ENCODE results near the gene EPYC.
A peak's percentile ranks its signal among the peaks of the same experiment; 100 is the strongest.

EPYC gene

GRCh38 chr12:91023326-91024004, 18.7 kb upstream of the EPYC start:
- H3K9me3 ChIP-seq (ENCODE audit: control insufficient read depth, low read length) = no peaks in the 10 kb centered on the region
- no peak overlapping the region for H4K8ac ChIP-seq (ENCODE audit: low read length)
- H3K23ac ChIP-seq (ENCODE audit: low read length in 2 of 2) = no peak overlapping the region
- WGBS = no CpG with 5 or more reads among the region's 1 CpG
- no peaks in the 10 kb centered on the region for H3K4me1 ChIP-seq (ENCODE audit: control insufficient read depth, insufficient read depth, low read depth, low read length)
- H3K36me3 ChIP-seq (ENCODE audit: control insufficient read depth in 1 of 2, insufficient read depth in 2 of 2, low read depth in 1 of 2, low read length in 2 of 2) = no peaks in the 10 kb centered on the region
- no peak overlapping the region for H3K4me3 ChIP-seq (ENCODE audit: insufficient read depth in 1 of 2, low read depth in 1 of 2, low read length in 2 of 2)
- H3K14ac ChIP-seq (ENCODE audit: low read length in 2 of 2) = no peak overlapping the region
- H2BK5ac ChIP-seq (ENCODE audit: low read depth, low read length, poor library complexity, severe bottlenecking) = no peak overlapping the region
- peak overlapping the region in 1 of 2 experiments; percentile 25 for H2BK12ac ChIP-seq (ENCODE audit: low read length in 2 of 2)
- H3K9ac ChIP-seq (ENCODE audit: low read length) = no peak overlapping the region
- H3K4ac ChIP-seq (ENCODE audit: low read depth in 1 of 2, low read length in 2 of 2) = no peak overlapping the region
- H3K18ac ChIP-seq (ENCODE audit: low read depth in 1 of 2, low read length in 2 of 2) = peak overlapping the region in 1 of 2 experiments; percentile 40
- peak overlapping the region; percentile 43 for H2BK120ac ChIP-seq (ENCODE audit: low read depth, low read length)
- H3K27me3 ChIP-seq (ENCODE audit: control insufficient read depth in 1 of 2, insufficient read depth in 1 of 2, low read length in 2 of 2) = no peaks in the 10 kb centered on the region
- no peak overlapping the region for H4K91ac ChIP-seq (ENCODE audit: low read length)
- H3K79me1 ChIP-seq (replicated peaks; ENCODE audit: low read length, poor library complexity, severe bottlenecking) = no peaks in the 10 kb centered on the region
- no peak overlapping the region for H3K4me2 ChIP-seq (ENCODE audit: low read length, poor library complexity, severe bottlenecking)
- no peak overlapping the region for H3K27ac ChIP-seq (ENCODE audit: low read length, poor library complexity, severe bottlenecking)
- no peak overlapping the region for H2AFZ ChIP-seq (ENCODE audit: low read depth, low read length)
- DNase-seq = peak; percentile 79
- H2BK15ac ChIP-seq (ENCODE audit: low read depth, poor library complexity, severe bottlenecking) = no peak overlapping the region
- no peak overlapping the region for H2AK5ac ChIP-seq (ENCODE audit: low read length, severe bottlenecking)

GRCh38 chr12:91021076-91021475, 16.3 kb upstream of the EPYC start:
- H2BK12ac ChIP-seq (ENCODE audit: low read length in 2 of 2) = no peak overlapping the region
- H3K4me2 ChIP-seq (ENCODE audit: low read length, poor library complexity, severe bottlenecking) = no peak overlapping the region
- no peaks in the 10 kb centered on the region for H3K4me1 ChIP-seq (ENCODE audit: control insufficient read depth, insufficient read depth, low read depth, low read length)
- no peak overlapping the region for H4K91ac ChIP-seq (ENCODE audit: low read length)
- H4K8ac ChIP-seq (ENCODE audit: low read length) = no peak overlapping the region
- H2AFZ ChIP-seq (ENCODE audit: low read depth, low read length) = no peak overlapping the region
- H3K79me1 ChIP-seq (replicated peaks; ENCODE audit: low read length, poor library complexity, severe bottlenecking) = no peaks in the 10 kb centered on the region
- H3K4ac ChIP-seq (ENCODE audit: low read depth in 1 of 2, low read length in 2 of 2) = no peak overlapping the region
- no peaks in the 10 kb centered on the region for H3K9me3 ChIP-seq (ENCODE audit: control insufficient read depth, low read length)
- DNase-seq = no peak
- H3K27ac ChIP-seq (ENCODE audit: low read length, poor library complexity, severe bottlenecking) = no peak overlapping the region
- H3K14ac ChIP-seq (ENCODE audit: low read length in 2 of 2) = no peak overlapping the region
- no peak overlapping the region for H3K9ac ChIP-seq (ENCODE audit: low read length)
- H3K27me3 ChIP-seq (ENCODE audit: control insufficient read depth in 1 of 2, insufficient read depth in 1 of 2, low read length in 2 of 2) = no peaks in the 10 kb centered on the region
- 96% methylated on average over 1 of the region's 2 CpGs for WGBS
- H2BK5ac ChIP-seq (ENCODE audit: low read depth, low read length, poor library complexity, severe bottlenecking) = no peak overlapping the region
- H3K23ac ChIP-seq (ENCODE audit: low read length in 2 of 2) = no peak overlapping the region
- H2AK5ac ChIP-seq (ENCODE audit: low read length, severe bottlenecking) = no peak overlapping the region
- H2BK15ac ChIP-seq (ENCODE audit: low read depth, poor library complexity, severe bottlenecking) = no peak overlapping the region
- no peak overlapping the region for H2BK120ac ChIP-seq (ENCODE audit: low read depth, low read length)
- no peak overlapping the region for H3K4me3 ChIP-seq (ENCODE audit: insufficient read depth in 1 of 2, low read depth in 1 of 2, low read length in 2 of 2)
- H3K36me3 ChIP-seq (ENCODE audit: control insufficient read depth in 1 of 2, insufficient read depth in 2 of 2, low read depth in 1 of 2, low read length in 2 of 2) = no peaks in the 10 kb centered on the region
- no peak overlapping the region for H3K18ac ChIP-seq (ENCODE audit: low read depth in 1 of 2, low read length in 2 of 2)

GRCh38 chr12:91019455-91019854, 14.7 kb upstream of the EPYC start:
- Histone ChIP-seq H3K9me3 (ENCODE audit: control insufficient read depth, low read length) (no peaks in the 10 kb centered on the region), H4K91ac (ENCODE audit: low read length) (no peak overlapping the region), H2AK5ac (ENCODE audit: low read length, severe bottlenecking) (no peak overlapping the region), H3K4me2 (ENCODE audit: low read length, poor library complexity, severe bottlenecking) (no peak overlapping the region), H3K4me1 (ENCODE audit: control insufficient read depth, insufficient read depth, low read depth, low read length) (no peaks in the 10 kb centered on the region), H3K27me3 (ENCODE audit: control insufficient read depth in 1 of 2, insufficient read depth in 1 of 2, low read length in 2 of 2) (no peaks in the 10 kb centered on the region), H3K23ac (ENCODE audit: low read length in 2 of 2) (no peak overlapping the region), H3K36me3 (ENCODE audit: control insufficient read depth in 1 of 2, insufficient read depth in 2 of 2, low read depth in 1 of 2, low read length in 2 of 2) (no peaks in the 10 kb centered on the region), H3K14ac (ENCODE audit: low read length in 2 of 2) (no peak overlapping the region), H3K27ac (ENCODE audit: low read length, poor library complexity, severe bottlenecking) (no peak overlapping the region), H2BK5ac (ENCODE audit: low read depth, low read length, poor library complexity, severe bottlenecking) (no peak overlapping the region), H2BK120ac (ENCODE audit: low read depth, low read length) (peak overlapping the region; percentile 49), H3K79me1 (replicated peaks; ENCODE audit: low read length, poor library complexity, severe bottlenecking) (no peaks in the 10 kb centered on the region), H2BK12ac (ENCODE audit: low read length in 2 of 2) (no peak overlapping the region), H3K18ac (ENCODE audit: low read depth in 1 of 2, low read length in 2 of 2) (no peak overlapping the region), H2AFZ (ENCODE audit: low read depth, low read length) (no peak overlapping the region), H3K9ac (ENCODE audit: low read length) (no peak overlapping the region), H4K8ac (ENCODE audit: low read length) (no peak overlapping the region), H2BK15ac (ENCODE audit: low read depth, poor library complexity, severe bottlenecking) (no peak overlapping the region), H3K4me3 (ENCODE audit: insufficient read depth in 1 of 2, low read depth in 1 of 2, low read length in 2 of 2) (no peak overlapping the region), H3K4ac (ENCODE audit: low read depth in 1 of 2, low read length in 2 of 2) (no peak overlapping the region)
- DNase-seq = no peak
- WGBS = 93% methylated on average over 2 of the region's 4 CpGs

GRCh38 chr12:91017511-91018263, 12.9 kb upstream of the EPYC start:
- 100% methylated on average over 1 of the region's 5 CpGs for WGBS
- H3K9ac ChIP-seq (ENCODE audit: low read length) = no peak overlapping the region
- no peak overlapping the region for H2BK15ac ChIP-seq (ENCODE audit: low read depth, poor library complexity, severe bottlenecking)
- no peaks in the 10 kb centered on the region for H3K4me1 ChIP-seq (ENCODE audit: control insufficient read depth, insufficient read depth, low read depth, low read length)
- no peak overlapping the region for H3K14ac ChIP-seq (ENCODE audit: low read length in 2 of 2)
- H2AK5ac ChIP-seq (ENCODE audit: low read length, severe bottlenecking) = no peak overlapping the region
- no peaks in the 10 kb centered on the region for H3K36me3 ChIP-seq (ENCODE audit: control insufficient read depth in 1 of 2, insufficient read depth in 2 of 2, low read depth in 1 of 2, low read length in 2 of 2)
- H3K4me3 ChIP-seq (ENCODE audit: insufficient read depth in 1 of 2, low read depth in 1 of 2, low read length in 2 of 2) = no peak overlapping the region
- no peak overlapping the region for H4K91ac ChIP-seq (ENCODE audit: low read length)
- H2BK120ac ChIP-seq (ENCODE audit: low read depth, low read length) = no peak overlapping the region
- H3K9me3 ChIP-seq (ENCODE audit: control insufficient read depth, low read length) = no peaks in the 10 kb centered on the region
- no peak overlapping the region for H3K23ac ChIP-seq (ENCODE audit: low read length in 2 of 2)
- no peaks in the 10 kb centered on the region for H3K27me3 ChIP-seq (ENCODE audit: control insufficient read depth in 1 of 2, insufficient read depth in 1 of 2, low read length in 2 of 2)
- H2AFZ ChIP-seq (ENCODE audit: low read depth, low read length) = no peak overlapping the region
- no peak overlapping the region for H2BK12ac ChIP-seq (ENCODE audit: low read length in 2 of 2)
- H3K27ac ChIP-seq (ENCODE audit: low read length, poor library complexity, severe bottlenecking) = no peak overlapping the region
- no peak overlapping the region for H2BK5ac ChIP-seq (ENCODE audit: low read depth, low read length, poor library complexity, severe bottlenecking)
- no peak for DNase-seq
- no peak overlapping the region for H3K4me2 ChIP-seq (ENCODE audit: low read length, poor library complexity, severe bottlenecking)
- no peak overlapping the region for H3K18ac ChIP-seq (ENCODE audit: low read depth in 1 of 2, low read length in 2 of 2)
- H3K4ac ChIP-seq (ENCODE audit: low read depth in 1 of 2, low read length in 2 of 2) = no peak overlapping the region
- no peaks in the 10 kb centered on the region for H3K79me1 ChIP-seq (replicated peaks; ENCODE audit: low read length, poor library complexity, severe bottlenecking)
- no peak overlapping the region for H4K8ac ChIP-seq (ENCODE audit: low read length)
